Astrocyte (in vitro differentiated cells and primary cell): ENCODE data around the gene OCEL1. TPM values are rescaled to one million over a fixed set of nuclear protein-coding genes. Genes with fewer than 3 reads are reported as not detected.
"Not testable (repeated sequence)": the region's sequence is repeated elsewhere in the genome, so short reads cannot be mapped to it uniquely, and the experiment has no call there.

ENCODE experiments used
- DNase-seq: peaks from one replicate; pipeline ENCODE4 v3.0.0-alpha.2; 2010; ENCODE audit warnings: low read depth
- FAIRE-seq: peaks from 2 replicates; lab custom pipeline; 2011; peaks lifted over from hg19 to GRCh38; lab: Jason Lieb, UNC
- H2AFZ ChIP-seq: 2 replicates; pipeline ENCODE4 v1.6.0; 2012; ENCODE audit warnings: low read depth, low read length, inconsistent platforms
- H3K27ac ChIP-seq: 2 replicates; pipeline ENCODE4 v1.5.1; 2011; ENCODE audit warnings: low read depth, low read length, inconsistent platforms
- H3K27me3 ChIP-seq: 2 replicates; pipeline ENCODE4 v1.6.0; 2011; ENCODE audit warnings: low read length, inconsistent platforms; ENCODE audit not compliant: insufficient read depth
- H3K36me3 ChIP-seq: 2 replicates; pipeline ENCODE4 v1.5.1; 2011; ENCODE audit warnings: low read length, inconsistent platforms; ENCODE audit not compliant: insufficient read depth
- H3K4me1 ChIP-seq: 2 replicates; pipeline ENCODE4 v1.5.1; 2011; ENCODE audit warnings: low read length, inconsistent platforms; ENCODE audit not compliant: insufficient read depth
- H3K4me2 ChIP-seq: 2 replicates; pipeline ENCODE4 v1.6.0; 2012; ENCODE audit warnings: low read length, inconsistent platforms
- H3K4me3 ChIP-seq: 2 replicates; pipeline ENCODE4 v1.5.1; 2011; ENCODE audit warnings: low read depth, mild to moderate bottlenecking, low read length, inconsistent platforms; ENCODE audit not compliant: insufficient read depth
- H3K79me2 ChIP-seq: 2 replicates; pipeline ENCODE4 v1.6.0; 2012; ENCODE audit warnings: mild to moderate bottlenecking, low read length, inconsistent platforms; ENCODE audit not compliant: insufficient read depth
- H3K9ac ChIP-seq: 2 replicates; pipeline ENCODE4 v1.6.0; 2012; ENCODE audit warnings: mild to moderate bottlenecking, low read length, inconsistent platforms
- H3K9me3 ChIP-seq: 2 replicates; pipeline ENCODE4 v1.5.1; 2012; ENCODE audit warnings: low read depth, mild to moderate bottlenecking, low read length, inconsistent platforms; ENCODE audit not compliant: insufficient read depth
- H4K20me1 ChIP-seq: 2 replicates; pipeline ENCODE4 v1.6.0; 2012; ENCODE audit warnings: low read length, inconsistent platforms; ENCODE audit not compliant: insufficient read depth
- H3K27ac Mint-ChIP-seq: one replicate; pipeline ENCODE4 v1.8.0; 2021; ENCODE audit warnings: mild to moderate bottlenecking, mixed read lengths; ENCODE audit not compliant: unreplicated experiment
- H3K27me3 Mint-ChIP-seq: one replicate; pipeline ENCODE4 v1.8.0; 2021; ENCODE audit warnings: low read depth, mixed read lengths; ENCODE audit not compliant: unreplicated experiment
- H3K36me3 Mint-ChIP-seq: one replicate; pipeline ENCODE4 v1.8.0; 2021; ENCODE audit warnings: low read depth, mixed read lengths; ENCODE audit not compliant: unreplicated experiment
- H3K4me1 Mint-ChIP-seq: one replicate; pipeline ENCODE4 v1.8.0; 2021; ENCODE audit warnings: low read depth, mixed read lengths; ENCODE audit not compliant: unreplicated experiment
- H3K4me3 Mint-ChIP-seq: one replicate; pipeline ENCODE4 v1.8.0; 2021; ENCODE audit warnings: mild to moderate bottlenecking, moderate library complexity, mixed read lengths; ENCODE audit not compliant: unreplicated experiment
- H3K9me3 Mint-ChIP-seq: one replicate; pipeline ENCODE4 v1.8.0; 2021; ENCODE audit warnings: mild to moderate bottlenecking, mixed read lengths; ENCODE audit not compliant: unreplicated experiment
- EZH2 ChIP-seq: IDR thresholded peaks from 2 replicates; pipeline ENCODE4 v1.6.1; 2012; ENCODE audit warnings: mild to moderate bottlenecking, low read length, inconsistent platforms; ENCODE audit not compliant: insufficient read depth
- total RNA-seq: library from RNA; stranded (reverse); gene quantifications from 2 replicates; pipeline ENCODE4 v1.2.1, GENCODE V29; 2021
- TF ChIP-seq, protein P1 (sequence below): IDR thresholded peaks from 2 replicates; pipeline ENCODE4 v1.5.1; 2011; ENCODE audit warnings: low read depth, mild to moderate bottlenecking, inconsistent platforms, low read length, moderate library complexity; ENCODE audit not compliant: insufficient read depth

The OCEL1 gene
- total RNA-seq, 1 donor from 2014 or later: 12.3 TPM

- H3K4me3 Mint-ChIP-seq: no peak overlapping the region
- Histone ChIP-seq H3K4me1 (no peaks in the 10 kb centered on the region), H3K9me3 (no peaks in the 10 kb centered on the region), H3K36me3 (peaks cover 27% of the 10 kb centered on the region), H3K9ac (no peak overlapping the region), H3K27ac (no peak overlapping the region), H3K27me3 (no peaks in the 10 kb centered on the region), H2AFZ (no peak overlapping the region), H3K4me3 (no peak overlapping the region), H3K4me2 (no peak overlapping the region), H3K79me2 (no peaks in the 10 kb centered on the region), H4K20me1 (no peaks in the 10 kb centered on the region)
- no peaks in the 10 kb centered on the region for H3K4me1 Mint-ChIP-seq
- H3K27me3 Mint-ChIP-seq: no peaks in the 10 kb centered on the region
- no peak for DNase-seq
- H3K27ac Mint-ChIP-seq: no peak overlapping the region
- no peak for FAIRE-seq
- TF ChIP-seq, protein P1, sequence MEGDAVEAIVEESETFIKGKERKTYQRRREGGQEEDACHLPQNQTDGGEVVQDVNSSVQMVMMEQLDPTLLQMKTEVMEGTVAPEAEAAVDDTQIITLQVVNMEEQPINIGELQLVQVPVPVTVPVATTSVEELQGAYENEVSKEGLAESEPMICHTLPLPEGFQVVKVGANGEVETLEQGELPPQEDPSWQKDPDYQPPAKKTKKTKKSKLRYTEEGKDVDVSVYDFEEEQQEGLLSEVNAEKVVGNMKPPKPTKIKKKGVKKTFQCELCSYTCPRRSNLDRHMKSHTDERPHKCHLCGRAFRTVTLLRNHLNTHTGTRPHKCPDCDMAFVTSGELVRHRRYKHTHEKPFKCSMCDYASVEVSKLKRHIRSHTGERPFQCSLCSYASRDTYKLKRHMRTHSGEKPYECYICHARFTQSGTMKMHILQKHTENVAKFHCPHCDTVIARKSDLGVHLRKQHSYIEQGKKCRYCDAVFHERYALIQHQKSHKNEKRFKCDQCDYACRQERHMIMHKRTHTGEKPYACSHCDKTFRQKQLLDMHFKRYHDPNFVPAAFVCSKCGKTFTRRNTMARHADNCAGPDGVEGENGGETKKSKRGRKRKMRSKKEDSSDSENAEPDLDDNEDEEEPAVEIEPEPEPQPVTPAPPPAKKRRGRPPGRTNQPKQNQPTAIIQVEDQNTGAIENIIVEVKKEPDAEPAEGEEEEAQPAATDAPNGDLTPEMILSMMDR: no peak
- TF ChIP-seq EZH2: no peak
- H3K9me3 Mint-ChIP-seq: no peaks in the 10 kb centered on the region
- H3K36me3 Mint-ChIP-seq: peaks cover 10% of the 10 kb centered on the region
These were observed 41.6 kb upstream of the OCEL1 start for GRCh38 chr19:17184371-17184841.

DNA sequence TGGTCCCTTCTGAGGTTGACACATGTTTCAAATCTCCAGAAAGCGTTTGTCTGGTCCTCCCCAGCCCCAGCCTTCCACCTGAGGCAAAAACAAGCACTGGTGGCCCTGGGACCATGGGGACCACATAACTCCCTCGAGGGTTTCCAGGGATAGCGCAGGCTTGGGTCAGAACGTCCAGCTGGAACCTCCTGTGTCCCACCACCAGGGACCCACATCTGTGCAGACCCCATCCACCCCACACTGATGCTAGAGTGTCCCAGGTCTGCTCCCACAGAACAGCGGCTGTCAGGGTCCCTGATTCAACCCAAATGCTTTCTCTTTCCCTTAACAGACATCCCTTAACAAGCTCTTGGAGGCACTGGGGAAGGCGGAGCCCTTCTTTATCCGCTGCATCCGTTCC lies 40.4 kb upstream of the OCEL1 start:
- no peaks in the 10 kb centered on the region for H3K27me3 ChIP-seq
- peaks cover 29% of the 10 kb centered on the region for H3K36me3 ChIP-seq
- no peaks in the 10 kb centered on the region for H3K9me3 ChIP-seq
- TF ChIP-seq EZH2: no peak
- TF ChIP-seq, protein P1: no peak
- no peak for FAIRE-seq
- Mint-ChIP-seq H3K27ac (no peak overlapping the region), H3K4me1 (no peaks in the 10 kb centered on the region), H3K36me3 (peaks cover 10% of the 10 kb centered on the region), H3K4me3 (no peak overlapping the region), H3K9me3 (no peaks in the 10 kb centered on the region), H3K27me3 (no peaks in the 10 kb centered on the region)
- no peaks in the 10 kb centered on the region for H3K79me2 ChIP-seq
- H3K4me2 ChIP-seq: no peak overlapping the region
- no peak overlapping the region for H3K27ac ChIP-seq
- H3K9ac ChIP-seq: no peak overlapping the region
- DNase-seq: no peak
- no peaks in the 10 kb centered on the region for H3K4me1 ChIP-seq
- no peaks in the 10 kb centered on the region for H4K20me1 ChIP-seq
- H3K4me3 ChIP-seq: no peak overlapping the region
- H2AFZ ChIP-seq: no peak overlapping the region

DNA sequence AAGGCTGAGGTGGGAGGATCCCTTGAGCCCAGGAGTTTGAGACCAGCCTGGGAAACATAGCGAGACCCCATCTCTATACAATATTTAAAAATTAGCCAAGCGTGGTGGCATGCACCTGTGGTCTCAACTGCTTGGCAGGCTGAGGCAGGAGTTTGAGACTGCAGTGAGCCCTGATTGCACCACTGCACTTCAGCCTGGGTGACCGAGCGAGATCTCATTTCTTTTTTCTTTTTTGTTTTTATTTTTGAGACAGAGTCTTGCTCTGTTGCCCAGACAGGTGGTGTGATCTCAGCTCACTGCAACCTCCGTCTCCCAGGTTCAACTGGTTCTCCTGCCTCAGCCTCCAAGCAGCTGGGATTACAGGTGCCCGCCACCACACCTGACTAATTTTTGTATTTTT lies 34.3 kb upstream of the OCEL1 start:
- H3K27me3 ChIP-seq, DNase-seq, H3K4me1 Mint-ChIP-seq, H3K27me3 Mint-ChIP-seq, H3K9me3 ChIP-seq, H4K20me1 ChIP-seq, H3K27ac ChIP-seq, H3K4me3 ChIP-seq, H2AFZ ChIP-seq, H3K4me2 ChIP-seq, H3K9me3 Mint-ChIP-seq, FAIRE-seq, H3K36me3 Mint-ChIP-seq, H3K4me1 ChIP-seq, H3K79me2 ChIP-seq, H3K9ac ChIP-seq, H3K4me3 Mint-ChIP-seq, H3K27ac Mint-ChIP-seq: not testable (repeated sequence)
- peaks cover 33% of the 10 kb centered on the region for H3K36me3 ChIP-seq
